NCI-H748 (cell line): ENCODE data around the gene TEAD1.

ENCODE experiments used
- DNase-seq: peaks from one replicate; lab custom pipeline; 2025; ENCODE audit not compliant: unreplicated experiment; lab: John Stamatoyannopoulos, UW

Gene TEAD1

GRCh38 chr11:12706545-12707499 is 32.6 kb downstream of the TEAD1 start:
- DNase-seq: peak; percentile 97

- DNase-seq: peak; percentile 86
These were observed 33.3 kb downstream of the TEAD1 start for GRCh38 chr11:12707500-12707880.

GRCh38 chr11:12711496-12711895 is 37.3 kb downstream of the TEAD1 start:
- no peak for DNase-seq

GRCh38 chr11:12712132-12712531 is 37.9 kb downstream of the TEAD1 start:
- no peak for DNase-seq

- DNase-seq: no peak
These were observed 40.9 kb downstream of the TEAD1 start for GRCh38 chr11:12715131-12715530.

GRCh38 chr11:12715941-12716340 is 41.7 kb downstream of the TEAD1 start:
- DNase-seq: no peak

- no peak for DNase-seq
These were observed 42.6 kb downstream of the TEAD1 start for GRCh38 chr11:12716816-12717215.

GRCh38 chr11:12717851-12718291 is 43.6 kb downstream of the TEAD1 start:
- DNase-seq: no peak

- DNase-seq: no peak
These were observed 45.0 kb downstream of the TEAD1 start for GRCh38 chr11:12719221-12719620.

GRCh38 chr11:12721816-12722604 is 47.8 kb downstream of the TEAD1 start:
- peak; percentile 56 for DNase-seq

- DNase-seq: peak; percentile 81
These were observed 49.4 kb downstream of the TEAD1 start for GRCh38 chr11:12723421-12724300.

- peak; percentile 99 for DNase-seq
These were observed 50.3 kb downstream of the TEAD1 start for GRCh38 chr11:12724301-12725054.

GRCh38 chr11:12725055-12725862 is 51.0 kb downstream of the TEAD1 start:
- no peak for DNase-seq

- no peak for DNase-seq
These were observed 51.9 kb downstream of the TEAD1 start for GRCh38 chr11:12725863-12726682.

GRCh38 chr11:12727563-12728211 is 53.5 kb downstream of the TEAD1 start:
- no peak for DNase-seq

GRCh38 chr11:12728417-12728816 is 54.2 kb downstream of the TEAD1 start:
- DNase-seq: no peak

GRCh38 chr11:12729941-12730340 is 55.7 kb downstream of the TEAD1 start:
- DNase-seq: no peak

GRCh38 chr11:12731841-12732336 is 57.7 kb downstream of the TEAD1 start:
- no peak for DNase-seq
